A549 (cell line): Measurements from ENCODE around the gene AQP5.

ENCODE experiments used
- CEBPB ChIP-seq, 2 experiments: fragments of >200 bp in 1 of 2; sonication (Bioruptor Twin) in 1 of 2; formaldehyde crosslinking in 1 of 2; IDR thresholded peaks; 2 replicates each; pipeline ENCODE4 v1.6.1; 2012 to 2016
- CTCF ChIP-seq: fragments of >200 bp; sonication (Bioruptor Twin); formaldehyde crosslinking; IDR thresholded peaks from 3 replicates; pipeline ENCODE4 v1.5.1; 2016
- EP300 ChIP-seq, 2 experiments: fragments of >200 bp; sonication (Bioruptor Twin); formaldehyde crosslinking; IDR thresholded peaks; 2 replicates in 1 of 2; 3 replicates in 1 of 2; pipeline ENCODE4 v1.6.1; 2016 to 2017
- HDAC2 ChIP-seq: fragments of 200-600 bp; sonication (generic); IDR thresholded peaks from 2 replicates; pipeline ENCODE4 v1.6.1; 2016
- JUN ChIP-seq, 2 experiments: fragments of >200 bp; sonication (Bioruptor Twin); formaldehyde crosslinking; IDR thresholded peaks; 2 replicates in 1 of 2; 3 replicates in 1 of 2; pipeline ENCODE4 v1.6.1; 2016 to 2017
- JUNB ChIP-seq: fragments of >200 bp; sonication (Bioruptor Twin); formaldehyde crosslinking; IDR thresholded peaks from 2 replicates; pipeline ENCODE4 v1.6.1; 2016
- MAFK ChIP-seq: fragments of 450-650 bp; IDR thresholded peaks from 2 replicates; pipeline ENCODE4 v1.6.1; 2014; ENCODE audit not compliant: partially characterized antibody
- NFE2L2 ChIP-seq: fragments of 150-350 bp; conservative IDR thresholded peaks from 2 replicates; pipeline ENCODE4 v1.6.1; 2014; ENCODE audit warnings: low read length
- POLR2A ChIP-seq: IDR thresholded peaks from 2 replicates; pipeline ENCODE4 v1.6.1; 2012; ENCODE audit warnings: mild to moderate bottlenecking, low read length
- POLR2AphosphoS2 ChIP-seq: conservative IDR thresholded peaks from 2 replicates; pipeline ENCODE4 v1.6.1; 2012; ENCODE audit warnings: low read length, improper control_type of control experiment, inconsistent platforms
- RARB ChIP-seq: fragments of 250-450 bp; sonication (Bioruptor Pico); IDR thresholded peaks from 2 replicates; pipeline ENCODE4 v1.8.0; 2021; ENCODE audit warnings: mild to moderate bottlenecking, moderate library complexity
- REST ChIP-seq: fragments of 200-600 bp; sonication (generic); IDR thresholded peaks from 2 replicates; pipeline ENCODE4 v1.6.1; 2016; ENCODE audit warnings: antibody characterized with exemption, mild to moderate bottlenecking, moderate library complexity
- USF2 ChIP-seq: fragments of 450-650 bp; IDR thresholded peaks from 2 replicates; pipeline ENCODE4 v1.6.1; 2014; ENCODE audit warnings: antibody characterized with exemption

- no peak for TF ChIP-seq USF2
- no peak for TF ChIP-seq POLR2AphosphoS2
- TF ChIP-seq MAFK: no peak
- no peak for TF ChIP-seq HDAC2
- no peak for TF ChIP-seq NFE2L2
- no peak for TF ChIP-seq REST
- TF ChIP-seq JUNB: no peak
- TF ChIP-seq JUN (IDR thresholded peaks at IDR 0.05): no peak
- no peak for TF ChIP-seq CTCF
- TF ChIP-seq CEBPB (IDR thresholded peaks at IDR 0.05): no peak
- no peak for TF ChIP-seq RARB (CRISPR knock-in tag)
- no peak for TF ChIP-seq EP300 (IDR thresholded peaks at IDR 0.05)
- no peak for TF ChIP-seq POLR2A
Observed at GRCh38 chr12:50006280-50006679, 44.6 kb downstream of the AQP5 start.
